GM21737 (cell line): ENCODE data around the gene GIMAP5.
"Not testable (repeated sequence)": the region's sequence is repeated elsewhere in the genome, so short reads cannot be mapped to it uniquely, and the experiment has no call there.

Experiments used
- ATAC-seq: cut with Tn5 transposase; IDR thresholded peaks from one replicate; pipeline ENCODE4 v1.9.1; 2021; ENCODE audit warnings: mild to moderate bottlenecking, moderate library complexity; ENCODE audit not compliant: unreplicated experiment

Gene GIMAP5

DNA sequence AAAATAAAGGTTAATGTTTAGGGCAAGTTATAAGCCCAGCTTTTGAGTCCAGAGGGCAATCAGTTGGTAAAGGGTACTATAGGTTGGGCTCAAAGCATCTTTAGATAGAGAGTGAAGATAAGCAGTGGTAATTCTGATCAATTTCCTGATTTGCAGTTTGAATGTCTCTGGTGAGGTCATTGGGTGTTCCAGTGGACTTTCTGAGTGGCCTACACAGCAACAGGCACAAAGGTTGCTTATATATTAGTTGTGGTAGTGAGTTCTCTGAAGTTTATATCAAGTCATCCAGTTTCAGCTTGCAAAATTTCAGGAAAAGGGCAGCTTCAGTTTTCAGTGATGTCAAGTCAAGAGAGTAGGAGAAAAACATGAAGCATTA, 29.1 kb downstream of the GIMAP5 start:
- no peak for ATAC-seq

DNA sequence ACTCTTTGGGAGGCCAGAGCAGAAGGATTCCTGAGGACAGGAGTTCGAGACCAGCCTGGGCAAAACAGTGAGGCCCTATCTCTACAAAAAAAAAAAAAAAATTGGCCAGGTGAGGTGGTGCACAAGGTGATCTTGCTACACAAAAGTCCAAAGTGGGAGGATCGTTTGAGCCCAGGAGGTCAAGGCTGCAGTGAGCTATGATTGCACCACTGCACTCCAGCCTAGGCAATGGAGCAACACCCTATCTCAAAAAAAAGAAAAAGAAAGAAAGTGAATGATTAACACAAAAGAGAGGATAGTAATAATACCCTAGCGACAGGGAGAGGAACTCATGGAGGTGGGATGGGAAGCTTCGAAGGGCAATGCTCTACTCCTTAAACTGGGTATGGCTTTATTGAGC, 32.5 kb downstream of the GIMAP5 start:
- no peak for ATAC-seq

DNA sequence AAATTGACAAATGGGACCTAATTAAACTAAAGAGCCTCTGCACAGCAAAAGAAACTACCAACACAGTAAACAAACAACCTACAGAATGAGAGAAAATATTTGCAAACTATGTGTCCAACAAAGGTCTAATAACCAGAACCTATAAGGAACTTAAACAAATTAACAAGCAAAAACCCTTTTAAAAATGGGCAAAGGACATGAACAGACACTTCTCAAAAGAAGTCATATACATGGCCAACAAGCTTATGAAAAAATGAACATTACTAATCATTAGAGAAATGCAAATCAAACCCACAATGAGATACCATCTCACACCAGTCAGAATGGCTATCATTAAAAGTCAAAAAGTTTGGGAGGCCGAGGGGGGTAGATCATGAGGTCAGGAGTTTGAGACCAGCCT, 36.9 kb downstream of the GIMAP5 start:
- not testable (repeated sequence) for ATAC-seq

DNA sequence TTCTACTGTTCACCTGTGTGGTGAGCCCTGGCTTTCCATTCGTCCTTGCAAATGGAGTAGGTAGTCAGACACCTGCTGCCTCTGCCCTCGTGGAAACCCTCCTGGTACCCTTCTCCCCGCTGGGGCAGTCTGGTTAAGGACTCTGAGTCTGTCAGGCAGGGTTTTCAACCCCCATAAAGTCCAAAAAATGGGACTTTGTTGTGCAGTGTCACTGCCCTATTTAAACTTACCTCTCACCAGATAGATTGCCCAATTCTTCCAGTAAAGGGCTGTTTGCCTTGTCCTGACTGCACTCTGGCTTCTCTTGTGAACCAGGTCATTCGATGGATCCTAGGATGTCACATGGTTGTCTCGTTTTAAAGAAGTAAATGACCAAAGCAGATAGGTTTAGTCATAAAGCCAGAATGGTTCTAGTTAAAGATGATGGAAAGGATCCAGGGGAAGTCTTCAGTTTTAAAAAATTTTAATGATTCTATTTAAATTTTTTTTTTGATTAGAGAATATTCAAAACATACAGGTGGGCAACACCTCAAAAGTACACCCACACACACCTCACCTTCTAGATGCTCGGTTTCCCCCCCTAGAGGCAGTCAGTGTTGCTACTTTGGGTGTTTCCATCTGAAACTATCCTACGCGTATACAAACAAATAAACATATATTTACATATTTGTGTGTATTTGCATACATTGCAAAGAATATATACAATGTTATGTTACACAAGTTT, 41.0 kb downstream of the GIMAP5 start:
- no peak for ATAC-seq

DNA sequence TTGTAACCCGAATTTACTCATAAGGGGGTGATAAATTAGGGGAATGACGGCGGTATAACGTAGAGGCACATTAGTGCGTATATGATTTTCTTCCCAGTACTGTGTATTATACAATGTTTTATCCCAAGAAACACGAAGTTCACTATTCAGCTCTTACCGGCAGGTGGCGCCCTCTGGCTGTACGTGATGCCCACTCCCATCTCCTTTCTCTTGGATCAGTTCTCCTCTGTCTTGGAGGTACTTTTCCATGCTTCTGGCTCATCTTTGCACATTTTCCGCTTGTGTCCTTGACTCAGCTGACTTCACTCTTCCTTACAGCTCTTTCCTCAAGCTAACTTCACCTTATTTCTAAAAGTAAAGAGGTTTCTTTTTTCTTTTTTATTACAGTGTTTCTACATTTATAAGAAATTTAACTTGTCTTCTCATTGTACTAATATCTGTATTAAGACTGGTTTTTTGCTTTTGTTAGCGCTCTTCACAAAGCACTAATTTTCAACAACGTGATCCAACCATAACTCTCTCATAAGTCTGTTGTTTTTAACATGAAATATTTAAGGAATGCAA, 41.6 kb downstream of the GIMAP5 start:
- no peak for ATAC-seq

DNA sequence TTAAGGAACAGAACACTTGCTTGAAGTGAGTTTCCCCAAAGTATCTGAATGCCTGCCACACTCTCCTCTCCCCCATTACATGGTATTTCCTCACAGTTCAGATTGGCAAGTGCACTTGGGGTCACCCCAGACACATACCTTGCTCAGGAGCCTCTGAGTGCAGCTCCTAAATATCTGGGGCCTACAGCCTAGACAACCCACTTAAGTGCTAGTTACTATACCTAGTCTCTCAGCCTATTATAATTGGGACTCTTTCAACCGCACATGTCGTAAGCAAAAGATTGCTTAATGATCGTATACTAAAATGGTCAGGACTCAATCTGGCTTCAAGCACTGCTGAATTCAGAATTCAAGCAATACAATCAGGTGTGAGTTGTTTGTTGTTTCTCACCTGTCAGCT, 43.1 kb downstream of the GIMAP5 start:
- no peak for ATAC-seq

DNA sequence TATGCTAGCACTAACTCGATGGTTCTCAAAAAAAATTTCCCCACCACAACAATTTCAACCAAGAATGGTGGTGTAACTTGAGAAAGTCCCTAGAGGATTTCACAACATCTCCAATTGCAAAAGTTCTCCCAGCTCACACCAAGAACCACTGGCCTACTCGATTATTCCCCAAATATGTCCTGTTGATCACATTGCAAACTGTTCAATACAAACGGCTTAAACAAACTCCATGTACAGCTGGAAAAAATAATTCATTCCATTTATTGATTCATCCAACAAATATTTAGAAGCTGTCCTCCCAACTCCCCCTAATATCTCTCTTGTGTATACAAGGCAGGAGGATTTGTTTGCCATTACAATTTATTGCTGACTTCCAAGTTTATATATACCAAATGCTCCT, 43.9 kb downstream of the GIMAP5 start:
- no peak for ATAC-seq

DNA sequence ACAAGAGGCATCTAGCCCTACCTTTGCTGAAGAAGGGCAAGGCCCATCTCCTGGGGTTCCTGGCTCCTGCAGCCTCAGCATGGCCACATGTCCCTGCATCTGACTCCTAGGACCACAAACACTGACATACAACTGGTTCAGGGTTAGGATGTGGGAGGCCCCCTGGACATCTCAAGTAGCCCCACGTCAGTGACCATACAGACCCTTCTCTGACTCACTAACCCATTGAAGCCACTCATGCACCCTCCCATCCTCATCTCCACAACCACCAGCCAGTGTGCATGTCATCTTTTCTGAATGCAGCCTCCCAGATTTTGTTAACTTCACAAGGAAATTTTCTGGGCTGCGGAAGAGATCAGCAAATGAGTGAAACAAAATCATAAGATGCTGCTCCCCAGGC, 44.7 kb downstream of the GIMAP5 start:
- ATAC-seq, result no peak

DNA sequence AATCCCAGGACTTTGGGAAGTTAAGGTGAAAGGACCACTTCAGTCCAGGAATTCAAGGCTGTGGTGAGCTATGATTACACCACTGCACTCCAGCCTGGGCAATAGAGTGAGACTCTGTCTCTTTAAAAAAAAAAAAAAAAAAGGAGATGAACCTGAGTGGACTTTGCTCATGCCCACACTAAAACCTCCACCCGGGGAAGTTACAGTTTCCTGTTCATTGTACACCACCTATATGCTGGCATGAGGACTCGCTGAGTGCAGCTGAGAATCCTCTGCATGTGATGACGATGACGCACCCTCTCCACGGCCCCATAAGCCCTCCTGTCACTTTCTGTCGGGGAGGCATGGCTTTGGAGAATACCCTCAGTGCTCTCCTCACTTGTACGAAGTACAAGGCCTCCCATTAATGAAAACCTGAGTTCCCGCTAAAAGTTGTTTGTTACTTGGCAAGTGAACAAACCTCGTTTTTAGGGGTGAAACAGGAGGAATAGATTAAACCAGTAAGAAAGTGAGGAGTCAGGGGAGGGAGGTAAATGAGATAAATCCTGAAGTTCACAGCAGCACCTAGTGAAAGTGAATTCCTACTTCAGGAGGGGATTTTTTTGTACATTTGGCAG, 47.0 kb downstream of the GIMAP5 start:
- no peak for ATAC-seq

DNA sequence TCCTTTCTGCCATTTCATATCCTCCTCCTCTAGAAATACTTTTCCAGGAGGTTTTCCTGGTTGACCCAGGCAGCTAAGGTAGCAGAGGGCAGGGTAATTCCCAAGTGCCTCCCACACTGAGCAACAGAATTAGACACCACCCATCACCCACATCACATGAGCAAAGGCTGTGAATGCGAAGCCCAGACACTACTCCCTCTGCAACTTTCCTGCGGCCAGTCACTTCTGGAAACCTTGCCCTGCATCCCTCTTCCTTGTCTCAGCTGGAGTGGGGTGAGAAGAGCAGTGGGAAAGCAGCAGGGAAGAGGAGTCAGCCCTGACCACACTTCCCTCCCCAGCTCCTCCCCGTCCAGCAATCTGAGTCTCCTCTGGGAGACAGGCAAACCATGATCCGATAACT, 47.7 kb downstream of the GIMAP5 start:
- ATAC-seq, result no peak

DNA sequence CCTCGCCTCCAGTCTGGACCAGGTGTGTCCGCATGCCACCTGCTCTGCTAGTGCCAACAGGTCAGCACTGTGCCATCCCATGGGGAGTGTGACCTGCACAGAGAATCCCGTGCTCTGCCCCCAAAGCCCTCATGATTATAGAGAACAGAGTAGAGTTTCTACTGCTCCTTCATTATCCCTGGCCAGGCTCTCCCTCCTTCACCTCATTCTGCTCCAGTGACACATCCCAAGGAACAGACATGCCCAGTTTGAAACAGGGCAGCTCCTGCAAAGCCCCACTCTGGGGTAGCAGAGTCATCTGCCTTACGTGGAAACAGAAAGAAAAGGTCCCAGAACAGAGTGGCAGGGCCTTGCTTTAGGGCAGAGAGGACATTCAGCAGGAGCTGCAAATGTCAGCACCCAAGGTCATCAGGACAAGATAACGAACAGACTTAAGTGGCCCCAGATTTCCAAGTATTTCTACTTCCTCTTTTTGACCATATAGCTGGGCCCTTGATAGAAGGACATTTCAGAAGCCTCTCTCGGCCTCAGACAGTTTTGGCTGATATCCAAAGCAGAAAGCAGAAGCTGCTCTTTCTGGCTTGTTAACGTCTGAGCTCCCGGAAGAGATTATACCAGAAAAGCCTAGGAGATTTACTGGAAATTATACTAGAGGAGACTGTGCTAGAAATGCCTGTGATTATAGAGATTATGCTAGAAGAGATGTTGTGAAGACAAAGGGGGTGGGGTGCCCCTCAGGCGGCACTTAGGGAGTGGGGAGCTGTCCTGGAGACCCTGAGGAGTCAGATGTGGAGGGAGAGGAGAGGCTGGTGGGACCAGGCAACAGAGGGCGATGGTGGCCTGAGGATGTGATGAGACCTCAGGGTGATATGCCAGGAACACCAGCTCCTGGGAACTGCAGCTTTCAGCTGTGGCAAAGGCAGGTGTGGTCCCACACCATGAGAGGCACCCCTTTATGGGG, 50.4 kb downstream of the GIMAP5 start:
- no peak for ATAC-seq

DNA sequence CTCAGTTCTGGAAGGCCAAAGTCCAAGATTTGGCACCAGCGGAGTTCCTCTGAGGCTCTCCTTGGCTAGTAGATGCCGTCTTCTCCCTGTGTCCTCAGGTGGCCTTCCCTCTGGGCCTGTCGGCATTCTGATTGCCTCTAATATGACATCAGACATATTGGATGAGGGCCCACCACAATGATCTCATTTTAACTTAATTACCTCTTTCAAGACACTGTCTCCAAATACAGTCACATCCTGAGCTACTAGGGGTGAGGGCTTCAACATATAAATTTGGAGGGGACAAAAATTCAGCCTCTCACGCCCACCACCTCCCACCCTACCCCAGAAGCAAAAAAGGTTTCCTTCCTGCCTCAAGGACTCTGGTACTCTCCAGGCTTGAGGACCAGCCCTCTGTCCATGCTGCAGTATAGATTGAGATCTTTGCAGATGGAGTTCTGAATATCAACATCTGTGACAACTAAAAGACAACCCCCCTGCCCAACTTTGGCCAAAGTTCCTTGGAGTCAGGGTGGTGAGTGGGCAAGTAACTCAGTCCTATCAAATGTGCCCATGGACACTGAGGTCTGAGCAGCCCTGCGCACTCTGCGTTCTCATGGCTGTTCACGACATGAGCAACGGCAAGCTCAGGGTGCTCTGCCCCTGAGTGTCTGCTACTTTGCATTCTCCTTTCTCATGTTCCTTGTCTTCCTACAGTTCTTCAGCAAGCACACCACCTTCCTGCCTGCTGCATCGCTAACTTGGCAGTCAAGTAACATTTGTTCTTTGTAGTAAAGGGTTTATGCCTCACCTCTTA, 51.5 kb downstream of the GIMAP5 start:
- ATAC-seq, result no peak

DNA sequence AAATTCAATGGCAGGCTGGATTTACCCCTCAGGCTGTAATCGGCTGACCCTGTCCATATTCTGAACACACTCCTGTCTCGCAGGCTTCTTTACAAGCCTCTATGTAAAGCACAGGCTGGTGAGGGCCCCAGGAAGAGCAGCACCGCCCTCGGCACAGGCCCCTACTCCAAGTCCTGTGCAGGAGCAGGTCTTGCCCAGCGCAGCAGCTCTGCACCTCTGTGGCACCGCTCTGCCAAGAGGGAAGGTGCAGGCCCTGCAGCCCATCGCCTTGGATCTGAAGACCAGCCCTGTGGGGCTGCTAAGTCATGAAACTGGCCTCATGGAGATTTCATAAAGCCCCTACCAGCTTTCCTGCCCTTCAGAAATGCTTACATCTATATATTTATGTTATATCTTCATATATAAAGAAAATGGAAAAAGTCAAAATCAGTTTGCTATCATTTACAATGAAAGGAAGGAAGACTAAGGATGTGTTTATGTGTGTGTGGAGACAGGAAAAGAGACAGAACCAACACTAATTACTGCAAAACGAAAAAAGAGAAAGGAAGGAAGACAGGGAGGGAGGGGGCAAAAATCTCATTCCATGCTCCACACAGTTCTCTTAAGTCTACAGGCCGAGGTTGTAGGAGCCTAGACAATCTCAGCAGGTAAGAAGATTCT, 53.3 kb downstream of the GIMAP5 start:
- no peak for ATAC-seq

DNA sequence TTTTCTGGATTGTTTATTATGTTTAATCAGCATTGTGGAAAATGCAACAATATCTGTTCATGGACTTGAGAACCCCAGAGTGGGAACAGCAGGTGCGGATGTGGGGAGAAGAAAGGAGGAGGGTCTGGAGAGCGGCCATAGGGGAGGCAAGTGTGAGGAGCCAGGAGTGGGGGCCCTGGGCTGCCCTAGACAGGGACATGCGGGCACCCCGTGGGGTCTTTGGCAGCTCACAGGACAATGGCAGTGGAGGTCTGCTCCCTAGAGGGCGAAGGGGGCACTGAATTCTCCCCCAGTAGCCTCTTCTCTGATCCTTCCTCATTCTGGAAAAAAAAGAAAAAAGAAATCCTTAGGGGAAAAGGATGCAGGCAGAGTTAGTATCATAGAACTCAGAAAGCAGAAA, 54.1 kb downstream of the GIMAP5 start:
- no peak for ATAC-seq

DNA sequence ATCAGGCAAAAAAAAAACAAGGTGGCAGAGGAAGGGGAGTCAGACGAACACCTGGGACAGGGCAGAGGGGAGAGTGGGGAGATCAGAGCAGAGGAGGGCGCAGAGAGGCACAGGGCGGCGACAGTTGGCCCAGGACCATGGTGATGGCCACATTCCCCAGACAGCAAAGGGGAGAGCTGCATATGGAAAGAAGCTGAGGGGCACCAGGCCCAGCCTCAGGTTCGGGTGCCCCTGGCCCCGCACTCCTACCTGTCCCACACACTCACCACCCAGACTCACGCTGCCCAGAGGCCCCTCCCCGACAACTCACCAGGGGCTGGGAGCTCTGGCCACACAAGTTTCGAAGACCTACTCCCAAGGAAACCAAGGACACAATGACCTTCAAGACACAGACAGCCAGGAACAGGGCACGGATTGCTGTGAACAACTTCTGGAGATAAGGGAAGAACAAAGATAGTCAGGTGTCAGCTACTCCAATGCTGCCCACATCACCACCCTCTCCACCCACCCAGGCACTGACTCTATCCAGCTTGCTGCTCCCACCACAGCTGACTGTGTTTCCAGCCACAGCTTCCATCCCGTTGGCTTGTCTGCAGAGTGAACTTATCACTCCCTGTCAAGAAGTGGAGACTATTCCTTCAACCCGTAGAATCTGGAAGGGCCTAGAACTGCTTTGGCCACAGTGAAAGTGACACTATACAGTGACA, 54.7 kb downstream of the GIMAP5 start:
- no peak for ATAC-seq
